GM18526 (cell line): ENCODE measurements around the gene RBM45.

Source experiments
- POLR2A ChIP-seq: IDR thresholded peaks from 3 replicates; pipeline ENCODE4 v1.6.1; 2011; ENCODE audit not compliant: insufficient read length; ENCODE audit errors: extremely low read depth

Gene RBM45

GRCh38 chr2:178088774-178089270 is 23.4 kb upstream of the RBM45 start:
- TF ChIP-seq POLR2A = no peak

GRCh38 chr2:178093471-178093870 is 18.8 kb upstream of the RBM45 start:
- no peak for TF ChIP-seq POLR2A

- no peak for TF ChIP-seq POLR2A
These were observed 10.7 kb upstream of the RBM45 start for GRCh38 chr2:178101321-178102079.

- TF ChIP-seq POLR2A = no peak
These were observed 6.7 kb upstream of the RBM45 start for GRCh38 chr2:178105566-178105965.

GRCh38 chr2:178106053-178106452 is 6.2 kb upstream of the RBM45 start:
- no peak for TF ChIP-seq POLR2A

- no peak for TF ChIP-seq POLR2A
These were observed 4.1 kb upstream of the RBM45 start for GRCh38 chr2:178108176-178108575.

- TF ChIP-seq POLR2A = no peak
These were observed 2.4 kb upstream of the RBM45 start for GRCh38 chr2:178109813-178110212.

- TF ChIP-seq POLR2A = no peak
These were observed 1.6 kb upstream of the RBM45 start for GRCh38 chr2:178110681-178111080.

GRCh38 chr2:178111743-178112142 is 494 bp upstream of the RBM45 start:
- TF ChIP-seq POLR2A = no peak

- no peak for TF ChIP-seq POLR2A
These were observed 2.2 kb downstream of the RBM45 start for GRCh38 chr2:178114462-178114861.

GRCh38 chr2:178115271-178115670 is 3.0 kb downstream of the RBM45 start:
- TF ChIP-seq POLR2A = no peak

- TF ChIP-seq POLR2A = no peak
These were observed 5.5 kb downstream of the RBM45 start for GRCh38 chr2:178117725-178118124.

GRCh38 chr2:178119179-178119922 is 7.1 kb downstream of the RBM45 start:
- TF ChIP-seq POLR2A = no peak

- TF ChIP-seq POLR2A = no peak
These were observed 10.9 kb downstream of the RBM45 start for GRCh38 chr2:178123163-178123562.

- no peak for TF ChIP-seq POLR2A
These were observed 12.9 kb downstream of the RBM45 start for GRCh38 chr2:178125125-178125524.

- TF ChIP-seq POLR2A = no peak
These were observed 13.6 kb downstream of the RBM45 start for GRCh38 chr2:178125862-178126261.
